Measurements from ENCODE around the gene PPP1R9B.
A peak's percentile ranks its signal among the peaks of the same experiment; 100 is the strongest.

PPP1R9B gene

DNA sequence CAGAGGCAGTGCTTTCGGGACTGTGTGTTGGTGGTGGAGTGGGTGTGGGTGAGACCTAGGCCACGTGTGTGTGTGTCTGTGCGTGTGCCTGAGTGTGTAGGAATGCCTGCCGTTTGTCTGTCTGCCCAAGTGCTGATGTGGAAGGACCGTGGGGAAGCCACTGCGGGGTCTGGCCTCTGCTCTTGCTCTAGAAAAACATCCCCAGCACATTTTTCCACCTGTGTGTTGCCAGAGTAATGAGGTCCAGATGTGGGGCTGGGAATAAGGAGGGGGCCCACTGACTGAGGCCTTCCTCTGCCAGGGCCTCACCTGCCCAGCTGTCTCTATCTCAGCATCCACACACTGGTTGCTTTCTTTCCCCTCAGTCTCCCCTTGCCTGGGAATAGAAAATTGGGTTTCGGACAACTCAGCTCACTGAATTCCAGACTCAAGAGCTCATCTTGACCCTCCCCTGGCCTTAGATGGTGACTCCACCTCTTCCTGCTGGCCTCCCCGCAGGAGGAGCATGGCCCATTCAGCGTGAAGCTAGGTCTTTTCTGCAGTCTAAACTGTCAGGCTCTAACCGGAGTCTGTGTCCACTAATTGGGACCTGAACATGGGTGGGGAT is 23.0 kb upstream of the PPP1R9B start:
- DNase-seq: no peak

GRCh38 chr17:50172936-50173334 is 22.5 kb upstream of the PPP1R9B start:
- DNase-seq: no peak

- DNase-seq: no peak
Observed at GRCh38 chr17:50172130-50172529, 21.7 kb upstream of the PPP1R9B start.

- no peak for DNase-seq
Observed at GRCh38 chr17:50171371-50172071, 21.0 kb upstream of the PPP1R9B start.

GRCh38 chr17:50170662-50171370 is 20.3 kb upstream of the PPP1R9B start:
- peak; percentile 82 for DNase-seq

- no peak for DNase-seq
Observed at GRCh38 chr17:50169881-50170459, 19.5 kb upstream of the PPP1R9B start.

- peak; percentile 60 for DNase-seq
Observed at GRCh38 chr17:50169121-50169764, 18.8 kb upstream of the PPP1R9B start.

DNA sequence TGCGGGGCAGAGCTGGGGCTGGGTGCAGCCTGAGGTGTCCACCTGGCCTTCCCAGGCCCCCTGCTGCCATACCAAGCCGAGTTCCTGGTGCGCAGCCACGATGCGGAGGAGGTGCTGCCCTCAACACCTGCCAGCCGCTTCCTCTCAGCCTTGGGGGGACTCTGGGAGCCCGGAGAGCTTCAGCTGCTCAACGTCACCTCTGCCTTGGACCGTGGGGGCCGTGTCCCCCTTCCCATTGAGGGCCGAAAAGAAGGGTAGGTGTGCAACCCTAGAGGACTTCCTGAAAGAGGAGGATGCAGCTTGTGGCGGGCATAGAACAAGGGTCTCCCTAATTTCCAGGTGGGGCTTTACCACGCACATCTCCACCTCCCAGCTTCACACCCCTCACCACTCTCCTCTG is 17.8 kb upstream of the PPP1R9B start:
- DNase-seq: no peak

DNA sequence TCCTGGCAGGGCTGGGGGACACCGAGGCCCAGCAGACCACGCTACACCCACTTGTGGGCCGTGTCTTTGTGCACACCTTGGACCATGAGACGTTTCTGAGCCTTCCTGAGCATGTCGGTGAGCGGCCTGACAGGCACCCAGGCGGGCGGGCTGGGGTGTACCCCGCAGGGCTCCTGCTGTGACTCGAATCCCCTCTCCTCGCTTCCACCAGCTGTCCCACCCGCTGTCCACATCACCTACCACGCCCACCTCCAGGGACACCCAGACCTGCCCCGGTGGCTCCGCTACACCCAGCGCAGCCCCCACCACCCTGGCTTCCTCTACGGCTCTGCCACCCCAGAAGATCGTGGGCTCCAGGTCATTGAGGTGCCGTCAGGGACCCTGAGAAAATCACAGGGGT is 16.9 kb upstream of the PPP1R9B start:
- no peak for DNase-seq

- DNase-seq: no peak
Observed at GRCh38 chr17:50166518-50167181, 16.2 kb upstream of the PPP1R9B start.

DNA sequence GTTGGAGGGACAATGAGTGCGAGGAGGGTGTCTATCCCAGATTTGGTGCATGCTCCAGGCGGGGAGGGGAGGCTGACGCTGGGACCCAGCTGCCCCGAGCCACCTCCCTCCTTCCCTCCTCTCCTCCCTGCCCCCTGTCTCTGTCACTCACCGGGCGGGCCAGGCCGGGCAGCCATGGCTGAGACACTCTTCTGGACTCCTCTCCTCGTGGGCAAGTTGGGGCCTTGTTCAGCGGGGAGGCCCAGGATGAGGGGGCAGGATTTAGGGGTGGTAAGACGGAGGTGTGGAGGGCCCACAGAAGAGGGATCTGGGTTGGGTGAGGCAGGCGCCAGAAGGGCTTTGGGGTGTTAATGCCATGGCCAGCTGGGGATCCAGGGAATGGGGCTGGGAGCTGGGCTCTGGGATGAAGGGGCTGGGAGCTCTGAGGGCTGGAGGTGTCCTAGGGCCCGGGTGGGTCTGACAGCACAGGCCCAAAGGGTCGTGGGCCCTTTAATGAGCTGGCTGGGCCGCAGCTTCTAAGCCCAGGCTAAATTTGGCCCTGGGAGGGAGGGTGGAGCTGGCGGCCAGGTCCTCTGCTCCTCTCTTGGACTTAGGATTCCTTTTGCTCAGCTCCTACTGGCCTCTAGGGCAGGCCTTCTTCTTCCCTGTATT is 15.5 kb upstream of the PPP1R9B start, which contains the start of gene SGCA:
TSS of gene SGCA (plus strand) at position 139 of the 651 bp plus-strand sequence. CDS start at position 175, 36 bp downstream.
- DNase-seq: no peak

- DNase-seq: no peak
Observed at GRCh38 chr17:50165466-50165865, 15.0 kb upstream of the PPP1R9B start.

DNA sequence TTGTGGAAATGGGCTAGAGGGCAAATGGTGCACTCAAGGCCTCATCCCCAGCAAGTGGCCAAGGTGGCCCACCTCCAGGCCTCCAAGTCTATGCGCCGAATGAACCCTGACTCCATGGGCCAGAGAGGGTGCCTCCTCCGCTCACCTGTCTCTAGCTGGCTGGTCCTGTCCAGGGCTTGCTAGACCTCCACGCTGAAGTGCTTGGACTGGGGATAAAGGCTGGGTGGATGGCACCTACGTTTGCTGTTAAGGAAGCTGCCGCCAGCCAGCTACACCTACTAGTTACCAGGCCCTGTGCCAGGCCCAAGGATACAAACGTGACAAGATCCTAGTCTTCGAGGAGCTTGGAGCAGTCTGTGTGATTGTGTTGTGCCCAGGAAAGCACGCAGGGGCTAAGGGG is 14.6 kb upstream of the PPP1R9B start:
- no peak for DNase-seq

DNA sequence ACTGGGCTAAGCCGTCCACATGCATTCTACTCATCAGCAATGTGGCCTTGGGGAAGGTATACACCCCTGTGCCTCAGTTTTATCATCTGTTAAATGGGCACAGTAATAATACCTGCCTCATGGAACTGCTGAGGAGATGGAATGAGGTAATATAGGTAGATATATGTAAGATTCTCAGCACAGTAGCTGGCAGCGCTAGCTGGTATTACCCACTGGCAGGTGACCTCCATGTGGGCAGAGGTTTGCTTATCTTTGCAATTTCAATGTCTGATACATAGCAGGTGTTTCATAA is 14.2 kb upstream of the PPP1R9B start:
- peak; percentile 59 for DNase-seq

DNA sequence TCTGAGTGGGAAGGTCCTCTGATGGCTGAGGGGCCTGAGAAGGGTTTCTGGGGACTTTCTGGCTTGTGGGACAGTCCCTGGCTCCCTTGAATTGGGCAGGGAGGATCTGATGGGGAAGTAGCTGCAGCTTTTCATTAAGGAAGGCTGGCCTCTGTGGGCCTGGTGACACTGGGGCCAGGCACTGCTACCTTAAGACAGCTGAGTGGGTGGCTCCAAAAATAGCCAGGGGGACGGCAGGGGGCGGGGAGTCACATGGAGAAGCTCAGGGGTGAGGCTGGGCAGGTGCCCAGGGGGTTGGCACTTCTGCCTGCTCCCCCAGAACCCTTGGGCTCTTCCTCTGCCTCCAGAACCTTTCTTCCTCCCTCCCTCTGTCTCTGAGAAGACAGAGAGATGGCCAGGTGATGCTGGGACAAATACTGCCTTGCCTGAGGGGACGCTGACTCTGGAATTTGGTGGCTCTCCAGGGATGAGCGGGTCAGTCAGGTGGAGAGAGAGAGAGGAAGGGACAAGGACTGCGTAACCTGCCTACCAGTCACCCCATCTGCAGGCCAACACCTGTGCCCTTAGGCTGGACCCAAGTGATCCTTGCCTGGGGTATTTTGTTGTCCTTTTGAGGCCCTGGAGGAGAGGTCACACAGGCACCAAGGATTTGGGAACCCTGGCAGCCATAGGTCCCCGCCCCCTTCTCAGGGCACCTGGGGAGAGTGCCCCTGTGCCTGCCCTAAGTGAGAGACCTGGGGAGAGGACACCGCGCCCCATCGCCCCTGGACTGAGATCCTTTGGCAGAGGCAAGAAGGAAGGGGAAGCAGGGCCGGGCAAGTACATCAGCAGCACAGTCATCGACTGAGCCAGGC is 13.6 kb upstream of the PPP1R9B start:
- DNase-seq: peak; percentile 69

DNA sequence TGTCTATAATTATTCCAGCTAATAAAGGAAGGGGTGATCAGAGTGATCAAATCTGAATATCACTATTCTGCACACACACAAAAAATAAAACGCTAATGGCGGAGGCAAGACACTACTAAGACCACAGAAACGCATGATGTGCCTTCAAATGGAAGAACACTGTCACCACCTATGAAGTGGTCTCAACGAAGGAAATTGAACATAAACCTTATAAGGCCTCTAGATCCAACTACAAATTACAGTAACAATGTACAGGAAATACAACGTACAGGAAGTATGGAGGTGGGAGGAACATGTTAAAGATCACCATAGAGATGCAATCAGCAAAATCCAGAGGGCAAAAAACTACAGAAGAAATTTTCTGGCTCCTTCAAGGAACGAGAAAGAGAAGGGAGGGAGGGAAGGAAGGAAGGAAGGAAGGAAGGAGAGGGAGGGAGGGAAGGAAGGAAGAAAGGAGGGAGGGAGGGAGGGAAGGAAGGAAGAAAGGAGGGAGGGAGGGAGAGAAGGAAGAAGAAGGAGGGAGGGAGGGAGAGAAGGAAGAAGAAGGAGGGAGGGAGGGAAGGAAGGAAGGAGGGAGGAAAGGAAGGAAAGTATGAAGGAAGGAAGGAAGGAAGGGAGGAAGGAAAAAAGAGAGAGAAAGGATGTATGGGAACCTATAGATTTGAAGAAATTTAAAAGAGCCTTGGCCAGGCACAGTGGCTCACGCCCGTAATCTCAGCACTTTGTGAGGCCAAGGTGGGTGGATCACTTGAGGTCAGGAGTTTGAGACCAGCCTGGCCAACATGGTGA is 12.2 kb upstream of the PPP1R9B start:
- DNase-seq: no peak

- DNase-seq: no peak
Observed at GRCh38 chr17:50161911-50162288, 11.4 kb upstream of the PPP1R9B start.

DNA sequence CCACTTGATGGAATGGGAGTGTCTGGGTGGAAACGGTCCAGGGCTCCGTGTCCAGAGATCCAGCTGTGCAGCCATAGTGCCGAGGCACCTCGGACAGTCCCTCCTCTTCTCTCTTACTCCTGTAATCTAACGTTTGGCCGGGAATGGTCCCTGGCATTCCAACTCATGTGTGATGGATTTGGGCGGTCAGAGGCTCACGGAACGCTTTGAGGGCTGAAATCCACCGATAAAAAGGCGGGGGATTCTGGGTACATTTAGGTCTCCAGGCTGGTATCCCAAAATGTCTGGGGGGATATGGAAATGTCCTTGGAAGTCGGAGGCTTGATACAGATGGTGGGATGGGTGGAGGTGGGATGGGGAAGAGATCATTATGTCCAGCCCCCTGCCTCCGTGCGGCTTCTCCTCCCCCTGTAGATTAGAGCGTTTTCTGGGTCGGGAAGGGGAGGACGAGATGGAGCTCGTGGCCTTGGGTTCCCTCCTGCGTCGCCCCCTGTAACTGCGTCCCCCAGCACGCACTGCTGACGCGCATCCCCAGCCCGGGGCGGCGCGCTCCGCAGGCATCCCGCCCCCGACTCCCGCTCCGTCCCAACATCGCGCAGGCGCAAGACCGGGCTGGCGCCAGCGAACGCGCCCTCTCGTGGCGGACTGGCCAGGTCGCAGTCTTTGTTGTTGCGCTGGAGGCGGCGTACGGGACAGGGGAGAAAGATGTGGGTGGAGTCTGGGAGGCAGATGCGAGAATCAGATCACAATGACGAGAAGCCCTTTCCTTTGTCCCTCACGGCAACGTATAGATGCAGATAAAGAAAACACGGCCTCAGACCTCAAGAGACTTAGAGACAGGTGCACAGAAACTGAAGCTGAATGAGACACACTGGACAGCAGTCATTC is 10.8 kb upstream of the PPP1R9B start:
- DNase-seq: peak; percentile 93

GRCh38 chr17:50157891-50158290 is 7.4 kb upstream of the PPP1R9B start:
- no peak for DNase-seq

All from RPMI8226 (cell line).